Measurements from ENCODE around the gene CCT5.
"Not testable (repeated sequence)": the region's sequence is repeated elsewhere in the genome, so short reads cannot be mapped to it uniquely, and the experiment has no call there.

Gene CCT5

DNA sequence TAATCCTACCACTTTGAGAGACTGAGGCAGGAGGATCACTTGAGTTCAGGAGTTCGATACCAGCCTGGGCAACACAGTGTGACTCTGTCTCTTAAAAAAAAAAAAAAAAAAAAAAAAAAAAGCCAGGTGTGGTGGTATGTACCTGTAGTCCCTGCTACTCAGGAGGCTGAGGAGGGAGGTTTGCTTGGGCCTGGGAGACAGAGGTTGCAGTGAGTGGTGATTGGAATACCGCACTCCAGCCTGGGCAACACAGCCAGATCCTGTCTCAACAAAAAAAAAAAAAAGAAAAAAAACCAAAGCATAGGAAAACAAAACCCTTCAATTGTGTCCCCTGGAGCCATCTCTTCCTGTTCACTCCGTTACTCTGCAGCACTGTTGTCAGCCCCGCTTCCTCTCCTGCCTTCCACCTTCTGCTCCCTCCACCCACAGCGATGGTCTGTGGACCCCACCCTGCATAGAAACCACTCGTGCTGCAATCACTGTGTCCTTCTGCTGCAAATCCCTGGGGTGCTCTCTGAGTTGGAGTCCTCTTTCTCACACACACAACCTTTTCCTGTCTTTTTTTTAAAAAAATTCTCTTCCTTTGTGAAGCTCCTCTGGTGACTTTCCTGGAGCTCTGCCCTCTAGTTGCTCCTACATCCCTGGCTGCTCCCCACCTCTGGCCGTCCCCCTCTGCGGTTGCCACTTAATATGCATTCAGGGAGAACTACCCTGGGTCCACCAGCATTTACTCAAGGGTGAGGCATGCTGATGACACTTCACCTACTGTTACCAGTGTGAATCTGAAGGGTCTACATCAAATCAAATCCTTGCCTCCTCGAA is 22.2 kb downstream of the CCT5 start:
- H3K4me1 ChIP-seq (ENCODE audit: low read length): no peaks in the 10 kb centered on the region
- H3K9ac ChIP-seq (ENCODE audit: low read length): no peak overlapping the region

DNA sequence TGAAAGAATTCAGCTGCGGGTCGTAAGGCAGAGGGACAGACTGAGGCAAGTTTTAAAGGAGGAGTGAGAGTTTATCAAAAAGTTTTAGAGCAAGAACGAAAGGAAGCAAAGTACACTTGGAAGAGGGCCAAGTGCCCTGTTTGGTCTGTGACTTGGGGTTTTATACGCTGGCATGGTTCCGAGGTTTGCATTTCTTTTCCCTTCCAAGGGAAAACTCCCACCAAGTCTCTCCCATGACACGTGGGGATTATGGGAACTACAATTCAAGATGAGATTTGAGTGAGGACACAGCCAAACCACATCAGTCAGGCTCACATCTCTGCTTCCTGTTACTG is 22.8 kb downstream of the CCT5 start:
- not testable (repeated sequence) for H3K27me3 ChIP-seq (ENCODE audit: low read depth, low read length); H3K9me3 ChIP-seq (ENCODE audit: insufficient read depth, low read length); H3K4me1 ChIP-seq (ENCODE audit: low read length); H3K79me2 ChIP-seq (ENCODE audit: low read length); H2AFZ ChIP-seq (ENCODE audit: low read depth, low read length); H3K36me3 ChIP-seq (replicated peaks; ENCODE audit: low read depth, low read length); H3K4me2 ChIP-seq (ENCODE audit: low read length); H4K20me1 ChIP-seq (ENCODE audit: insufficient read depth, low read length); H3K4me3 ChIP-seq (ENCODE audit: low read length); H3K9ac ChIP-seq (ENCODE audit: low read length); H3K27ac ChIP-seq (ENCODE audit: low read length)

More for the DNA sequence above, 22.2 kb downstream of the CCT5 start:
- H4K20me1 ChIP-seq (ENCODE audit: insufficient read depth, low read length): no peaks in the 10 kb centered on the region
- no peak overlapping the region for H3K4me2 ChIP-seq (ENCODE audit: low read length)
- H2AFZ ChIP-seq (ENCODE audit: low read depth, low read length): no peak overlapping the region
- H3K27me3 ChIP-seq (ENCODE audit: low read depth, low read length): no peaks in the 10 kb centered on the region
- no peak overlapping the region for H3K4me3 ChIP-seq (ENCODE audit: low read length)
- TF ChIP-seq, protein P1, sequence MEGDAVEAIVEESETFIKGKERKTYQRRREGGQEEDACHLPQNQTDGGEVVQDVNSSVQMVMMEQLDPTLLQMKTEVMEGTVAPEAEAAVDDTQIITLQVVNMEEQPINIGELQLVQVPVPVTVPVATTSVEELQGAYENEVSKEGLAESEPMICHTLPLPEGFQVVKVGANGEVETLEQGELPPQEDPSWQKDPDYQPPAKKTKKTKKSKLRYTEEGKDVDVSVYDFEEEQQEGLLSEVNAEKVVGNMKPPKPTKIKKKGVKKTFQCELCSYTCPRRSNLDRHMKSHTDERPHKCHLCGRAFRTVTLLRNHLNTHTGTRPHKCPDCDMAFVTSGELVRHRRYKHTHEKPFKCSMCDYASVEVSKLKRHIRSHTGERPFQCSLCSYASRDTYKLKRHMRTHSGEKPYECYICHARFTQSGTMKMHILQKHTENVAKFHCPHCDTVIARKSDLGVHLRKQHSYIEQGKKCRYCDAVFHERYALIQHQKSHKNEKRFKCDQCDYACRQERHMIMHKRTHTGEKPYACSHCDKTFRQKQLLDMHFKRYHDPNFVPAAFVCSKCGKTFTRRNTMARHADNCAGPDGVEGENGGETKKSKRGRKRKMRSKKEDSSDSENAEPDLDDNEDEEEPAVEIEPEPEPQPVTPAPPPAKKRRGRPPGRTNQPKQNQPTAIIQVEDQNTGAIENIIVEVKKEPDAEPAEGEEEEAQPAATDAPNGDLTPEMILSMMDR (IDR thresholded peaks at IDR 0.05; ENCODE audit: low read depth, low read length): no peak
- TF ChIP-seq EZH2phosphoT487 (IDR thresholded peaks at IDR 0.05; ENCODE audit: low read depth): no peak
- H3K36me3 ChIP-seq (replicated peaks; ENCODE audit: low read depth, low read length): no peaks in the 10 kb centered on the region
- no peaks in the 10 kb centered on the region for H3K79me2 ChIP-seq (ENCODE audit: low read length)
- H3K27ac ChIP-seq (ENCODE audit: low read length): no peak overlapping the region
- H3K9me3 ChIP-seq (ENCODE audit: insufficient read depth, low read length): no peaks in the 10 kb centered on the region

DNA sequence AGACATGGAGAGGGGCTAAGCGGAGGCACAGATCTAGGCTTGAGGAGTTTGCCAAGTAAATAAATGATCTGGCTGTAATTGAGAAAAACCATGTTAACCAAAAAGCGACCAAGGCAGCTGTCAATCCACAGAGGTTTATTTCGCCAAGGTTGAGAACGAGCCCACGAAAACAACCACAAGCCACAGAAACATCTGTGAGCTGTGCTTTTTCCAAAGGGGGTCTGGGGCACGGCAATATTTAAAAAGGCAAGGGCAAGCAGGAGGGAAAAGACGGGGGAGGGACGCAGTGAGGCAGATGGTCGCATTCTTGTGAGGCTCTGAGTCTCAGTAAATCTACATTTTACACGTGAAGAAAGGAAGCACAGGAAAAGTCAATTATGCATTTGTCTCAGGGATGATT is 25.4 kb downstream of the CCT5 start:
- H3K4me1 ChIP-seq (ENCODE audit: low read length): no peaks in the 10 kb centered on the region
- H3K9ac ChIP-seq (ENCODE audit: low read length): no peak overlapping the region
- H3K27ac ChIP-seq (ENCODE audit: low read length): no peak overlapping the region
- TF ChIP-seq, protein P1 (IDR thresholded peaks at IDR 0.05; ENCODE audit: low read depth, low read length): no peak
- TF ChIP-seq EZH2phosphoT487 (IDR thresholded peaks at IDR 0.05; ENCODE audit: low read depth): no peak
- H4K20me1 ChIP-seq (ENCODE audit: insufficient read depth, low read length): no peaks in the 10 kb centered on the region
- H3K79me2 ChIP-seq (ENCODE audit: low read length): no peaks in the 10 kb centered on the region
- H3K36me3 ChIP-seq (replicated peaks; ENCODE audit: low read depth, low read length): no peaks in the 10 kb centered on the region
- H2AFZ ChIP-seq (ENCODE audit: low read depth, low read length): no peak overlapping the region
- no peaks in the 10 kb centered on the region for H3K9me3 ChIP-seq (ENCODE audit: insufficient read depth, low read length)
- no peak overlapping the region for H3K4me2 ChIP-seq (ENCODE audit: low read length)
- H3K27me3 ChIP-seq (ENCODE audit: low read depth, low read length): no peaks in the 10 kb centered on the region
- no peak overlapping the region for H3K4me3 ChIP-seq (ENCODE audit: low read length)

DNA sequence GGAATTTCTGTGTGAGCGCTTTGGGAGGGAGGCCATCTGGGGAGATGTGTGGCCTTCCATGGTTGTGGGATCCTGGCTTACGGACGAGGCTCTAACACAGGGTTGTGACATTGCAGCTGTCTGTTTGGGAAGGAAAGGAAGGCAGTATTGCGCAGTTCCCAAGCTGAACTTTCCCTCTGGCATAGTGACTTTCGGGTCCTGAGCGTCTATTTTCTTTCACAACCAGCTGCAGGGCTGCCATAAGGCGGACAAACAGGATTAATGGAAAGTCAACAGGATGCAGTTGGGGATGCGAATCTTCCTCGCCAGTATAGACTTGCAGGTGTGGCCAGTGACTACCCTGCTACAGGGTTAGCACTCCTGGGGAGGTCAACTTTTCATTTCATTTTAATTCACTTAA is 25.9 kb downstream of the CCT5 start:
- no peak overlapping the region for H3K4me2 ChIP-seq (ENCODE audit: low read length)
- no peak overlapping the region for H3K27ac ChIP-seq (ENCODE audit: low read length)
- no peaks in the 10 kb centered on the region for H3K79me2 ChIP-seq (ENCODE audit: low read length)
- H2AFZ ChIP-seq (ENCODE audit: low read depth, low read length): no peak overlapping the region
- H3K9me3 ChIP-seq (ENCODE audit: insufficient read depth, low read length): no peaks in the 10 kb centered on the region
- H3K27me3 ChIP-seq (ENCODE audit: low read depth, low read length): no peaks in the 10 kb centered on the region
- H3K36me3 ChIP-seq (replicated peaks; ENCODE audit: low read depth, low read length): no peaks in the 10 kb centered on the region
- H3K4me1 ChIP-seq (ENCODE audit: low read length): no peaks in the 10 kb centered on the region
- no peaks in the 10 kb centered on the region for H4K20me1 ChIP-seq (ENCODE audit: insufficient read depth, low read length)
- no peak for TF ChIP-seq EZH2phosphoT487 (IDR thresholded peaks at IDR 0.05; ENCODE audit: low read depth)
- TF ChIP-seq, protein P1 (IDR thresholded peaks at IDR 0.05; ENCODE audit: low read depth, low read length): no peak
- H3K4me3 ChIP-seq (ENCODE audit: low read length): no peak overlapping the region
- H3K9ac ChIP-seq (ENCODE audit: low read length): no peak overlapping the region

Measured in OCI-LY3 (cell line).